HG03196 (cell line): ENCODE measurements around the gene UXS1.

ENCODE experiments used
- ATAC-seq: cut with Tn5 transposase; IDR thresholded peaks from one replicate; pipeline ENCODE4 v1.9.1; 2021; ENCODE audit not compliant: unreplicated experiment

The UXS1 gene

GRCh38 chr2:106054880-106055655, 139.0 kb downstream of the UXS1 start:
- ATAC-seq, result no peak

DNA sequence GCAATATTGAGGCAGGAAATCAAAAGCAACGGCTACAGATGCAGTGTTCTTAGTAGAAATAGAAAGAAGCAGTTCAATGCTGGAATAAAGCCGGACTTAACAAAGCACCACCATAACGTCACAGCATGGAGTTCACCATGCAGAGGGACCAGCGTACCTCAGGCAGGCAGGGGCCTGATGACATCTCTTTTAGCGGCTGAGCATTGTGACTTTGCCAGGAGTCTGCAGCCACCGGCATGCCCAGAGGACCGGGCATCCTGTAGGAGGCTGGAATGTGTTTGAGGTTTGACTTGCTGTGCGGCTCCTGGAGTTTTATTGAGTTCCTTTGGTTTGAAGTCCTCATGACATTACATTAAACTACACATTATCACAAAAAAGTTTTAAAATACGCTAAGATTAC, 139.8 kb downstream of the UXS1 start:
- ATAC-seq, result no peak

GRCh38 chr2:106053581-106053980, 140.5 kb downstream of the UXS1 start:
- no peak for ATAC-seq

GRCh38 chr2:106053116-106053515, 141.0 kb downstream of the UXS1 start:
- ATAC-seq, result no peak

DNA sequence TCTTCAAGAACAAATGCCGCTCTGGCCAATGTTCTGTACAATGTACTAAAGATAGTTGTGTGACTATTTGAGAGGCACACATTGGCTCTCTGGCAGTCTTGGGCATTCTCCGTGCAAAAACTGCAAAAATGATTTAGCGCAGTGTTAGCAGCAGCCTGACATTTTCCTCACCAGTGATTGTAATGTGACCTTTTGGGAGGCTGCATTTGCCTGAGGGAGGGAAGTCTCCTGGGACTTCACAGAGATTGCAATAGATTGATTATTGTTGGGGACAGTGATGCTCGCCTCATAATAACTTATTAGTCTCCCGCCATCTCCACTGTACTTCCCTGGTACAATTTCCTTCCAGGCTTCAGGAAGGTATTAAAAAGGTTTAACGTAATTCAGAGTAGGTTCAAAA, 149.2 kb downstream of the UXS1 start:
- ATAC-seq, result no peak

DNA sequence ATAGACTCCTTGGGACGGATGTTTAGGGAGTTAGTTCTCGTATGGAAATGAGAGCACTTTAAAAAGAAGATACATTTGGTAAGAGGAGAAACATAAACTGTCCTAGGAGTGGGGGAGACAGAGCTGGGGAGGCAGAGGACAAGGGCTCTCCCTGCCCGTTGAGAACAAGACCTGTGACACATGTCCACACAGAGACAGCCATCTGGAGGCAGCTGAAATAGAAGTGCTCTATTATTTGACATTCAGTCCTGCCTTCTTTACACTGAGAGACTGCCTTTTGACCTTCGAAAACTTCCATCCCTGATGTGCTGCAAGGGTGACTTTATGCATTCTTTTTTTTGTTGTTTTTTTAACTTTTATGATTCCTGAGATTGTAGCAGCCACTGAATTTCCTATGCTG, 150.1 kb downstream of the UXS1 start:
- ATAC-seq, result no peak
